Nephron progenitor cell (in vitro differentiated cells): Measurements from ENCODE around the gene ZNF732.
A peak's percentile ranks its signal among the peaks of the same experiment; 100 is the strongest.
"Not testable (repeated sequence)": the region's sequence is repeated elsewhere in the genome, so short reads cannot be mapped to it uniquely, and the experiment has no call there.

Experiments used
- DNase-seq: peaks from one replicate; pipeline ENCODE4 v3.0.0; 2021
- H3K27ac Mint-ChIP-seq: 2 replicates; pipeline ENCODE4 v1.8.0; 2021; ENCODE audit warnings: mild to moderate bottlenecking, moderate library complexity, mixed read lengths
- H3K27me3 Mint-ChIP-seq: 2 replicates; pipeline ENCODE4 v1.8.0; 2021; ENCODE audit warnings: mild to moderate bottlenecking, low read depth, mixed read lengths; ENCODE audit not compliant: poor library complexity
- H3K36me3 Mint-ChIP-seq: 2 replicates; pipeline ENCODE4 v1.8.0; 2021; ENCODE audit warnings: low read depth, mixed read lengths
- H3K4me1 Mint-ChIP-seq: 2 replicates; pipeline ENCODE4 v1.8.0; 2021; ENCODE audit warnings: mixed read lengths
- H3K4me3 Mint-ChIP-seq: 2 replicates; pipeline ENCODE4 v1.8.0; 2021; ENCODE audit warnings: mild to moderate bottlenecking, moderate library complexity, mixed read lengths
- H3K9me3 Mint-ChIP-seq: 2 replicates; pipeline ENCODE4 v1.8.0; 2021; ENCODE audit warnings: mild to moderate bottlenecking, moderate library complexity, mixed read lengths
- CTCF ChIP-seq: fragments of 200-600 bp; sonication (generic); IDR thresholded peaks from 2 replicates; pipeline ENCODE4 v1.5.0; 2021; ENCODE audit warnings: antibody characterized with exemption

The ZNF732 gene

DNA sequence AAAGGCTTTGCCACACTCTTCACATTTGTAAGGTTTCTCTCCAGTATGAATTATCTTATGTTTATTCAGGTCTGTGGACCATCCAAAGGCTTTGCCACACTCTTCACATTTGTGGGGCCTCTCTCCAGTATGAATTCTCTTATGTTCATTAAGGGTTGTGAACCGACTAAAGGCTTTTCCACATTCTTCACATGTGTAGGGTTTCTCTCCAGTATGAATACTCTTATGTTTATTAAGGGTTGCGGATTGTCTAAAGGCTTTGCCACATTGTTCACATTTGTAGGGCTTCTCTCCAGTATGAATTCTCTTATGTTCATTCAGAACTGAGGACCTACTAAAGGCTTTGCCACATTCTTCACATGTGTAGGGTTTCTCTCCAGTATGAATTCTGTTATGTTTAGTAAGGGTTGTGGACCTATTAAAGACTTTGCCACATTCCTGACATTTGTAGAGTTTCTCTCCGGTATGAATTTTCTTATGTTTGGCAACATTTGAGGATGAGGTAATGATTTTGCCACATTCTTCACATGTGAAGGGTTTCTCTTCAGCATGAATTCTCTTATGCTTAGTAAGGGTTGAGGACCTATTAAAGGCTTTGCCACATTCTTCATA, 33.7 kb downstream of the ZNF732 start:
- H3K4me3 Mint-ChIP-seq, result no peak overlapping the region
- peaks cover 97% of the 10 kb centered on the region for H3K9me3 Mint-ChIP-seq
- no peak overlapping the region for H3K27ac Mint-ChIP-seq

DNA sequence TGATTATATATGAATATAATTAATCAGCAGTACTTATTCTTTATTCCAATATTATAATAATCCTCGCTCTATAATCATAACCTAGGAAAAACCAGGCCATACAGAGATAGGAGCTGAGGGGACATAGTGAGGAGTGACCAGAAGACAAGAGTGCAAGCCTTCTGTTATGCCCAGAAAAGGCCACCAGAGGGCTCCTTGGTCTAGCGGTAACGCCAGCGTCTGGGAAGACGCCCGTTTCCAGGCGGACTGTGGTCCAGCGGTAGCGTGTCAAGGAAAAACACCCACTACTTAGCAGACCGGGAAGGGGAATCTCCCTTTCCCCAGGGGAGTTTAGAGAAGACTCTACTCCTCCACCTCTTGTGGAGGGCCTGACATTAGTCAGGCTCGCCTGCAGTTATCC, 46.0 kb downstream of the ZNF732 start:
- peak; percentile 20 for TF ChIP-seq CTCF
- H3K4me3 Mint-ChIP-seq, H3K27ac Mint-ChIP-seq, H3K27me3 Mint-ChIP-seq, H3K4me1 Mint-ChIP-seq: not testable (repeated sequence)
- DNase-seq, result peak; percentile 25
- Mint-ChIP-seq H3K9me3 (peaks cover 99% of the 10 kb centered on the region), H3K36me3 (peaks cover 91% of the 10 kb centered on the region)

More for the DNA sequence above, 33.7 kb downstream of the ZNF732 start:
- Mint-ChIP-seq H3K36me3 (peaks cover 80% of the 10 kb centered on the region), H3K4me1 (no peaks in the 10 kb centered on the region), H3K27me3 (no peaks in the 10 kb centered on the region)
- DNase-seq, result no peak
- no peak for TF ChIP-seq CTCF

- H3K9me3 Mint-ChIP-seq, result peaks cover 99% of the 10 kb centered on the region
- H3K27ac Mint-ChIP-seq, result no peak overlapping the region
- TF ChIP-seq CTCF, result no peak
- no peak for DNase-seq
- H3K27me3 Mint-ChIP-seq, result no peaks in the 10 kb centered on the region
- no peak overlapping the region for H3K4me3 Mint-ChIP-seq
- no peaks in the 10 kb centered on the region for H3K4me1 Mint-ChIP-seq
- peaks cover 91% of the 10 kb centered on the region for H3K36me3 Mint-ChIP-seq
These were observed 48.8 kb downstream of the ZNF732 start for GRCh38 chr4:256492-256891.

- Mint-ChIP-seq H3K27me3 (no peaks in the 10 kb centered on the region), H3K9me3 (peaks cover 97% of the 10 kb centered on the region), H3K4me1 (no peaks in the 10 kb centered on the region), H3K27ac (no peak overlapping the region), H3K4me3 (no peak overlapping the region), H3K36me3 (peaks cover 83% of the 10 kb centered on the region)
- no peak for DNase-seq
- TF ChIP-seq CTCF, result no peak
These were observed 51.1 kb downstream of the ZNF732 start for GRCh38 chr4:253936-254756.

GRCh38 chr4:252065-252601, 53.1 kb downstream of the ZNF732 start:
- TF ChIP-seq CTCF, result no peak
- Mint-ChIP-seq H3K9me3 (peaks cover 98% of the 10 kb centered on the region), H3K4me3 (no peak overlapping the region), H3K27ac (no peak overlapping the region), H3K4me1 (no peaks in the 10 kb centered on the region), H3K27me3 (no peaks in the 10 kb centered on the region), H3K36me3 (peaks cover 84% of the 10 kb centered on the region)
- DNase-seq, result no peak
